Measurements from ENCODE around the gene CHD2.

Gene CHD2

GRCh38 chr15:92886042-92886537 is 14.0 kb upstream of the CHD2 start:
- Histone ChIP-seq H3K4me1 (ENCODE audit: control insufficient read depth, insufficient read depth, low read length, unreplicated experiment) (peaks cover 34% of the 10 kb centered on the region), H3K27ac (ENCODE audit: low read depth, low read length) (peak overlapping the region; percentile 85), H3K36me3 (ENCODE audit: insufficient read depth, low read length) (peaks cover 53% of the 10 kb centered on the region), H3K27me3 (ENCODE audit: insufficient read depth, low read length) (no peaks in the 10 kb centered on the region), H3K79me2 (ENCODE audit: control insufficient read depth, insufficient read depth, low read length, unreplicated experiment) (peaks cover 82% of the 10 kb centered on the region), H2AFZ (ENCODE audit: low read length, unreplicated experiment) (no peak overlapping the region), H3K4me3 (ENCODE audit: low read depth, low read length) (peak overlapping the region; percentile 80)

GRCh38 chr15:92886815-92887214 is 13.3 kb upstream of the CHD2 start:
- Histone ChIP-seq H3K27ac (ENCODE audit: low read depth, low read length) (peak overlapping the region; percentile 85; the same call in 1 of the 2 replicates), H3K79me2 (ENCODE audit: control insufficient read depth, insufficient read depth, low read length, unreplicated experiment) (peaks cover 89% of the 10 kb centered on the region), H3K4me1 (ENCODE audit: control insufficient read depth, insufficient read depth, low read length, unreplicated experiment) (peaks cover 27% of the 10 kb centered on the region), H3K36me3 (ENCODE audit: insufficient read depth, low read length) (peaks cover 59% of the 10 kb centered on the region), H3K27me3 (ENCODE audit: insufficient read depth, low read length) (no peaks in the 10 kb centered on the region), H2AFZ (ENCODE audit: low read length, unreplicated experiment) (no peak overlapping the region), H3K4me3 (ENCODE audit: low read depth, low read length) (peak overlapping the region; percentile 80)

GRCh38 chr15:92887869-92888268 is 12.3 kb upstream of the CHD2 start:
- Histone ChIP-seq H3K4me3 (ENCODE audit: low read depth, low read length) (peak overlapping the region; percentile 32), H2AFZ (ENCODE audit: low read length, unreplicated experiment) (no peak overlapping the region), H3K27ac (ENCODE audit: low read depth, low read length) (0 out of 2 replicates have a peak overlapping the region, but pooled peaks have one; percentile 6), H3K79me2 (ENCODE audit: control insufficient read depth, insufficient read depth, low read length, unreplicated experiment) (peaks cover 95% of the 10 kb centered on the region), H3K4me1 (ENCODE audit: control insufficient read depth, insufficient read depth, low read length, unreplicated experiment) (peaks cover 24% of the 10 kb centered on the region), H3K27me3 (ENCODE audit: insufficient read depth, low read length) (no peaks in the 10 kb centered on the region), H3K36me3 (ENCODE audit: insufficient read depth, low read length) (peaks cover 65% of the 10 kb centered on the region)

DNA sequence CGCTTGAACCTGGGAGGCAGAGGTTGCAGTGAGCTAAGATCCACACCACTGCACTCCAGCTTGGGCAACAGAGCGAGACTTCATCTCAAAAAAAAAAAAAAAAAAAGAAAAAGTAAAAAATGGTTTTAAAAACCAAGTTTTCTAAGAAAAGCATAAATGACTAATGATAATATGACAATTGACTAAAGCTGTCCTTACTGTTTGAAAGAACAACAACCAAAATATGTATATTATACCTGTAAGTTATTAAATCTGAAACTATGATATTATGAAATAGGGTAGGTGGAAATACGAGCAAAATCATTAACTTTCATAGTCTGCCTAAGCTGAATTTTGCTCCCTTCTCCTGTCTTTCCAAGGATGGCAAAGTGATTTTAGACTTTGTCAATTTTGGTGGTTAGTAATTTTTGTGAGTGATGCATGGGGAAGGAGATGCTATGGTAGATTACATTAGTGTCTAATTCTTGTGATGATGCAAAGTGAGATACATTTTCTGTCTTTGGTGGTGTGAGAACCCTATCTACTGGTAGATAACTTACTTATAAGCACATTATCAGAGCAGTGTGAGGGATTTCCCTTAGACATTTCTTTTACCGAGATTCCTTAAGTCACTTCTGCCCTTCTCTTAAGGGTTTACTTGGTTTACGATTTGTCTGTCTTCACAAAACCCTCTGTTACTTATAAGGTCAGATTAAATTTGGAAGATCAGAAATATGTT is 10.6 kb upstream of the CHD2 start:
- Histone ChIP-seq H3K4me3 (ENCODE audit: low read depth, low read length) (no peak overlapping the region), H2AFZ (ENCODE audit: low read length, unreplicated experiment) (no peak overlapping the region), H3K4me1 (ENCODE audit: control insufficient read depth, insufficient read depth, low read length, unreplicated experiment) (peaks cover 24% of the 10 kb centered on the region), H3K27me3 (ENCODE audit: insufficient read depth, low read length) (no peaks in the 10 kb centered on the region), H3K36me3 (ENCODE audit: insufficient read depth, low read length) (peaks cover 77% of the 10 kb centered on the region), H3K27ac (ENCODE audit: low read depth, low read length) (no peak overlapping the region), H3K79me2 (ENCODE audit: control insufficient read depth, insufficient read depth, low read length, unreplicated experiment) (peaks cover 95% of the 10 kb centered on the region)

DNA sequence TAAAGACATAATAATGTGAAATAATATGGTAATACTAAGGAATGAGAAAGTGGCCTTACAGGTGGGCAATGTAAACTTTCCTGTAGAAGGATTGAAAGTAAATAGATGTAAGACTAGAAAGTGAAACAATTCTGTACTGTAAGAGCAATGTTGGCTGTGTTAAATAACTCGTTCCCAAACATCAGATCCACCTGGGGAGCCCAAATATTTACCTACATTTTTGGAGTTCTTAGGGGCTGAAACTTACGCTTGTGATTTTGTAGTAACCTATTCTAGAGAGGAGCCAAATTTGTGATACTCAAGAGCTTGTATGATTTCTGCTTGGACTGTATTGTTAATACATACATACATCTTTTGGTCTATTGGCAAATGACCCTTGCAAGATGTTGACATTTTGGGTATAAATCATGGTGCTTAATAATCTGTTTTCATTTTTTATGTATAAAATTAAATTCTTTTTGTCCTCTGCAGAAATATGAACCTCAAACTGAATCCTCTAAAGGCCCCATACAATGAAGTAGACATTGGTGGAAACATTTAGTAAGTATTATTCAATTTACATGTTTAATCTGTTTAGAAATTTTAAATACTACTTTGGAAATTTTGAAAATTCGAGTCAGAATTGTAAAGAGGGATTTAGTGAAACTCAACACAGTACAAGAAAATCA is 8.5 kb upstream of the CHD2 start:
- Histone ChIP-seq H3K27ac (ENCODE audit: low read depth, low read length) (no peak overlapping the region), H3K36me3 (ENCODE audit: insufficient read depth, low read length) (peaks cover 75% of the 10 kb centered on the region), H3K79me2 (ENCODE audit: control insufficient read depth, insufficient read depth, low read length, unreplicated experiment) (peaks cover 94% of the 10 kb centered on the region), H2AFZ (ENCODE audit: low read length, unreplicated experiment) (no peak overlapping the region), H3K27me3 (ENCODE audit: insufficient read depth, low read length) (no peaks in the 10 kb centered on the region), H3K4me3 (ENCODE audit: low read depth, low read length) (no peak overlapping the region), H3K4me1 (ENCODE audit: control insufficient read depth, insufficient read depth, low read length, unreplicated experiment) (peaks cover 16% of the 10 kb centered on the region)

GRCh38 chr15:92892201-92892555 is 7.9 kb upstream of the CHD2 start:
- Histone ChIP-seq H3K4me3 (ENCODE audit: low read depth, low read length) (no peak overlapping the region), H3K27ac (ENCODE audit: low read depth, low read length) (no peak overlapping the region), H3K27me3 (ENCODE audit: insufficient read depth, low read length) (no peaks in the 10 kb centered on the region), H2AFZ (ENCODE audit: low read length, unreplicated experiment) (no peak overlapping the region), H3K4me1 (ENCODE audit: control insufficient read depth, insufficient read depth, low read length, unreplicated experiment) (peaks cover 11% of the 10 kb centered on the region), H3K36me3 (ENCODE audit: insufficient read depth, low read length) (peaks cover 75% of the 10 kb centered on the region), H3K79me2 (ENCODE audit: control insufficient read depth, insufficient read depth, low read length, unreplicated experiment) (peaks cover 94% of the 10 kb centered on the region)

DNA sequence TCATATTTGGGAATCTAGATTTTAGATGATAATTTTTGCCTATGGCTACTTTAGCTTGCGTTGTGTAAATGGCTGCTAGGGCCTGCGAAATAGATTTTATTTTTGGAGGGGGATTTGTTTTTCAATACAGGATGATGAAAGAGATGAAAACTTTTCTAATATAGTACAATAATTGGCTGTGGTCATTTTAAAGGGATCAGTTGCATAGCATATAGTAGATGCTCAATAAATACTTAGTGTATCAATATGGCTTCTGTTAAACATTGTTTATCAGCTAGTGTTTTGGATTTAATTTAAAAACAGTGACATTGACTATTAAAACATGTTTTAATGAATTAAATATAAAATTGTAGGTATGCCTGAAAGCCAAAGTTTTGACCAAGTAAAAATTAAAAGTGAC is 6.9 kb upstream of the CHD2 start:
- no peak overlapping the region for H2AFZ ChIP-seq (ENCODE audit: low read length, unreplicated experiment)
- no peaks in the 10 kb centered on the region for H3K27me3 ChIP-seq (ENCODE audit: insufficient read depth, low read length)
- no peak overlapping the region for H3K4me3 ChIP-seq (ENCODE audit: low read depth, low read length)
- H3K36me3 ChIP-seq (ENCODE audit: insufficient read depth, low read length): peaks cover 76% of the 10 kb centered on the region
- peaks cover 92% of the 10 kb centered on the region for H3K79me2 ChIP-seq (ENCODE audit: control insufficient read depth, insufficient read depth, low read length, unreplicated experiment)
- H3K4me1 ChIP-seq (ENCODE audit: control insufficient read depth, insufficient read depth, low read length, unreplicated experiment): peaks cover 5% of the 10 kb centered on the region
- H3K27ac ChIP-seq (ENCODE audit: low read depth, low read length): no peak overlapping the region

DNA sequence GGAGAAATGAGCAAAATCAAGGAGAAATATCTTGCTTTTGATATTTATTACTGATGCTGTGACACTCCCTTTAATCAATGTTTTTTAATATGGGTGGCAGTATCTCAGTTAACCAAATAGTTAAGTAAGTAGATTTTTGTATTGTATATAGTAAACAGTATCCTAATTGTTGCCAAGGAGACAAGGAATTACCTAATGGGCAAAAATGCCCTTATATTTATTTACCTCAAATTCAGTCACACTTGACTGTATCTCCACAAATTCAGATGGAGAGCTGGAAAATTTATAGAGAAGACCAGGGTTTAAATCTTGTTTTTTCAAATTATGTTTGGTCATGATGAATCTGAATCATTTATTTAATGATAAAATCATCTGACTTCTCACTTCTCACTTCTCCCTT is 3.6 kb upstream of the CHD2 start:
- Histone ChIP-seq H3K79me2 (ENCODE audit: control insufficient read depth, insufficient read depth, low read length, unreplicated experiment) (peaks cover 90% of the 10 kb centered on the region), H3K4me1 (ENCODE audit: control insufficient read depth, insufficient read depth, low read length, unreplicated experiment) (peaks cover 3% of the 10 kb centered on the region), H3K36me3 (ENCODE audit: insufficient read depth, low read length) (peaks cover 70% of the 10 kb centered on the region), H3K27ac (ENCODE audit: low read depth, low read length) (peak overlapping the region; percentile 76), H2AFZ (ENCODE audit: low read length, unreplicated experiment) (no peak overlapping the region), H3K27me3 (ENCODE audit: insufficient read depth, low read length) (no peaks in the 10 kb centered on the region), H3K4me3 (ENCODE audit: low read depth, low read length) (no peak overlapping the region)

DNA sequence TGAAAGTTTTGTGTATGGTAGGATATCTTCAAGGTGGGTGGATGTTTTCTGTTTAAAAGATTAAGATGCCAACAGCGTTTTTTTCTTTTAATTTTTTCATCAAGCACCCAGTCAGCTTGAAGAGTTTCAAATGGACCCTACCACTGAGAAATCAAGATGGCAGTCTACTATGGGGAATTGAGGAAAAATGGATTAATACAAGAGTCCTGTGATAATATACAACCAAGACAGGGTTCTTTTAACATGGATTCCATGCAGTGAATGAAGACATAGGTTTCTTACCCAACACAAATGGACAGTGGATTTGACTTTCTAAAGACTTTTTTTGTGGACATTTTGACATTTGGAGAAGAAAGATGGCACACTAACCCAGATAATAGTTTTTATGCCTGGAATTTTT is 2.5 kb upstream of the CHD2 start:
- H3K36me3 ChIP-seq (ENCODE audit: insufficient read depth, low read length): peaks cover 65% of the 10 kb centered on the region
- H3K27me3 ChIP-seq (ENCODE audit: insufficient read depth, low read length): no peaks in the 10 kb centered on the region
- H3K79me2 ChIP-seq (ENCODE audit: control insufficient read depth, insufficient read depth, low read length, unreplicated experiment): peaks cover 92% of the 10 kb centered on the region
- H3K27ac ChIP-seq (ENCODE audit: low read depth, low read length): no peak overlapping the region
- no peak overlapping the region for H3K4me3 ChIP-seq (ENCODE audit: low read depth, low read length)
- H3K4me1 ChIP-seq (ENCODE audit: control insufficient read depth, insufficient read depth, low read length, unreplicated experiment): peaks cover 3% of the 10 kb centered on the region
- no peak overlapping the region for H2AFZ ChIP-seq (ENCODE audit: low read length, unreplicated experiment)

DNA sequence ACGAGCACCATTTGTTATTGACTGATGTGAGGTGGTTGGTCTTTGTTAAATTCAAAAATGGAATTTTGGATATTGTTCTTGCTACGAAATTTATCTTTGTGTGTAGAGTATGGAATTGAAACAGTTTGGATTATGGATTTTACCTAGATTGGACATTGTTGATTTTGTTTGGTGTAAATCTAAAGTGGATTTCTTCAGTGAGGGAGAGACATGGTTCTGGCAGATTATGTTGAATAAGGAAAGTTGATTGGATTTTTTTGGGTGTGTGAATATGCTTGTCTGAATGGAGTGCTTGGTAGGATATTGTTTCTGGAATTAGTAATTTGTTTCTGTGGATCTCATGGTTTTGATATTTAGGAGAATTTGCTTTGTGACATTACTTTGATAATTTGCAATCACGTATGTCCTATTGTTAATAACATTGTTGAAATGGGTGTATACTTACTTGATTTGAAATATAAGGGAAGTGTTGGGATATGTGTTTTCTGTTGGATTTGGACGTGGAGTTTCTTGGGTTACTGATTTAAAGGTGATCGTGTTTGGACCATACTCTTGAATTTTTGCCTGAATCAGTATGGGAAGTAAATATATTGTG is 1.0 kb upstream of the CHD2 start:
- Histone ChIP-seq H3K27ac (ENCODE audit: low read depth, low read length) (peak overlapping the region; percentile 99), H3K4me3 (ENCODE audit: low read depth, low read length) (no peak overlapping the region), H2AFZ (ENCODE audit: low read length, unreplicated experiment) (no peak overlapping the region), H3K4me1 (ENCODE audit: control insufficient read depth, insufficient read depth, low read length, unreplicated experiment) (peaks cover 3% of the 10 kb centered on the region), H3K79me2 (ENCODE audit: control insufficient read depth, insufficient read depth, low read length, unreplicated experiment) (peaks cover 91% of the 10 kb centered on the region), H3K27me3 (ENCODE audit: insufficient read depth, low read length) (no peaks in the 10 kb centered on the region), H3K36me3 (ENCODE audit: insufficient read depth, low read length) (peaks cover 61% of the 10 kb centered on the region)
